Measurements from ENCODE around the gene TESMIN.

TESMIN gene

DNA sequence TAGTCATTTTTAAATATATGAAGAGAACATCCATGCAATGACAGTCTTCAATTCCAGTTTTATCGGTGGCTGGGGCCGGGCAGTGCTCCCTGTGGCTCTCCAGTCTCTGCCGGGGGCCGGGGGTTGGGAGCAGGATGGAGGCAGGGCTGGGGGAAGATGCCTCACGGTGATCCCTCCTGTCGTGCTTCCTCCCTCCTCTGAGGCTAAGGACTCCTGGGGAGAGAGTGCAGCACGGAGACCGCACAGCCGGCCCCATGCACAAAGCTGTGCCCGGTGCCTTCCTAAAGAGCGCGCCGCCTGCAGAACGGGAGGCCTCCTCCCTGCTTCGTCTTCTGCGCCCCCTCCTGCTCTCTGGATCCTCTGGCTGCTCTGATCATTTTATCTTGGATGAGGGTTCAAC, 46.4 kb downstream of the TESMIN start:
- no peak overlapping the region for H3K27ac Mint-ChIP-seq
- H3K4me3 Mint-ChIP-seq, result no peak overlapping the region
- H3K36me3 Mint-ChIP-seq, result no peaks in the 10 kb centered on the region
- peaks cover 24% of the 10 kb centered on the region for H3K27me3 Mint-ChIP-seq
- peak; percentile 36 for ATAC-seq
- H3K9me3 Mint-ChIP-seq, result no peaks in the 10 kb centered on the region
- H3K4me1 Mint-ChIP-seq, result no peaks in the 10 kb centered on the region

DNA sequence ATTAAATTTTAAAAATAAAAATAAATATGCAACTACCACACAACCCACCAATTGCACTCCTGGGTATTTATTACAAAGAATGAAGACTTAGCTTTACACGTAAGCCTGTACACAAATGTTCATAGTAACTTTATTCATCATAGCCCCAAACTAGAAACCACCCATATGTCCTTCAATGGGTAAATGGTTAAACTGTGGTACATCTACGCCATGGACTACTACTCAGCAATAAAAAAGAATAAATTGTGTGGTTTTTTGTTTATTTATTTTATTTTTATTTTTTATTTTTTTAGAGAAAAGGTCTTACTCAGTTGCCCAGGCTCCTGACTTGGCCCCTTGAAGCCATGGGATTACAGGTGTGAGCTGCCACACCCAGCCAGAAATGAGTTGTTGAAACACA, 52.3 kb downstream of the TESMIN start:
- Mint-ChIP-seq H3K27me3 (peaks cover 59% of the 10 kb centered on the region), H3K4me3 (no peak overlapping the region), H3K36me3 (no peaks in the 10 kb centered on the region), H3K9me3 (peaks cover 7% of the 10 kb centered on the region), H3K27ac (no peak overlapping the region), H3K4me1 (no peaks in the 10 kb centered on the region)
- no peak for ATAC-seq

- Mint-ChIP-seq H3K4me1 (no peaks in the 10 kb centered on the region), H3K36me3 (no peaks in the 10 kb centered on the region), H3K27me3 (peaks cover 67% of the 10 kb centered on the region), H3K4me3 (no peak overlapping the region), H3K9me3 (peaks cover 7% of the 10 kb centered on the region), H3K27ac (no peak overlapping the region)
- ATAC-seq, result no peak
Measured at GRCh38 chr11:68695531-68695930, 55.8 kb downstream of the TESMIN start.

DNA sequence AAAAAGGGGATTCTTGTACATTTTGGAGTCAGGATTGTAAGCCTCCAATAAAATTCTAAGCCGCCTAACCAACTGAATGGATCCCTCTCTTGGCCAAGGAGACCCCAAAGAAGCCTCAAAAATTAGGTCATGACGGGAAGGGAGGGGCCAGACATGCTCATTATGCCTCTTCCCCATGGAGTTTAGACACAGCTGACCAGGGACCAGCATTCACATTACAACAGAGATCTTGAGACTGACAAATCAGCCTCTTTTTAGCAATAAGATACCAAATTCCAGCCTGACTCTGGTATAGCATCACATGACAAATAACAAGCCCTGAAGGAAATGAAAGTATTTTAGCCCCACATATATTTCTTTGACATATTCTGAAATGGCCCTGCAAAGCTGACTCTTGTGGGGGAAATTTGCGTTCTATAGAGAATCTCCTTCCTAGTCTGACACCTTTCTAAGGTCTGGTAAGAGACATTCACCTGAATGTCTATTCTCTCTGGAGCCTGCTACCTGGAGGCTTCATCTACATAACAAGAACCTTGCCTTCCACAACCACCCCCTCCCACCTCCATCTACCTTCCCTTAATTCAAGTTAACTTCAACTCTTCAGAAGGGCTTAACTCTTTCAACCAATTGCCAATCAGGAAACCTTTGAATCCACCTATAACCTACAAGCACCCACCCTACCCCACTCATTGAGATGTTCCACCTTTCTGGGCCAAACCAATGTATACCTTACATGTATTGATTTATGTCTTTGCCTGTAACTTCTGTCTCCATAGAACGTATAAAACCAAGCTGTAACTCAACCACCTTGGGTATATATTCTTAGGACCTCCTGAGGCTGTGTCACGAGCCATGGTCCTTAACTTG, 56.7 kb downstream of the TESMIN start:
- Mint-ChIP-seq H3K4me3 (no peak overlapping the region), H3K27ac (no peak overlapping the region), H3K36me3 (no peaks in the 10 kb centered on the region), H3K4me1 (no peaks in the 10 kb centered on the region), H3K9me3 (peaks cover 7% of the 10 kb centered on the region), H3K27me3 (peaks cover 67% of the 10 kb centered on the region)
- no peak for ATAC-seq

DNA sequence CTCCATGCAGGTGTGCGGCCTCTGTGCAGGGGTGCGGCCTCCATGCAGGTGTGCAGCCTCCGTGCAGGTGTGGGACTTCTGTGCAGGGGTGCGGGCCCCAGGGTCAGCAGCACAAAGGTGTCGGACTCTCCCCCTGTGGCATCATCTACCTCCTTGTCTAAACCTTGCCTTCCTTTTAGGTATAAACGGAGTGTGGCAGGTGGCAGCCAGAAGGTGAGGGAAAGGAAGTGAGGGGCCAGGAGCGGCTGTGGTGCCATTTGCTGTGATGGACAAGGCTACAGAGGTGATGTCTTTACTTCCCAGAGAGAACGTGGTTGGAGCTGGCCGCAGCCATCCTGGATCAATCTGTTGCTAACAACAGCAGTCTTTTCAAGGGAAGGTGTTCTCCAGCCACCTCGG, 57.8 kb downstream of the TESMIN start:
- H3K4me1 Mint-ChIP-seq, result no peaks in the 10 kb centered on the region
- no peaks in the 10 kb centered on the region for H3K36me3 Mint-ChIP-seq
- H3K9me3 Mint-ChIP-seq, result peaks cover 7% of the 10 kb centered on the region
- peaks cover 70% of the 10 kb centered on the region for H3K27me3 Mint-ChIP-seq
- ATAC-seq, result no peak
- no peak overlapping the region for H3K27ac Mint-ChIP-seq
- H3K4me3 Mint-ChIP-seq, result no peak overlapping the region

DNA sequence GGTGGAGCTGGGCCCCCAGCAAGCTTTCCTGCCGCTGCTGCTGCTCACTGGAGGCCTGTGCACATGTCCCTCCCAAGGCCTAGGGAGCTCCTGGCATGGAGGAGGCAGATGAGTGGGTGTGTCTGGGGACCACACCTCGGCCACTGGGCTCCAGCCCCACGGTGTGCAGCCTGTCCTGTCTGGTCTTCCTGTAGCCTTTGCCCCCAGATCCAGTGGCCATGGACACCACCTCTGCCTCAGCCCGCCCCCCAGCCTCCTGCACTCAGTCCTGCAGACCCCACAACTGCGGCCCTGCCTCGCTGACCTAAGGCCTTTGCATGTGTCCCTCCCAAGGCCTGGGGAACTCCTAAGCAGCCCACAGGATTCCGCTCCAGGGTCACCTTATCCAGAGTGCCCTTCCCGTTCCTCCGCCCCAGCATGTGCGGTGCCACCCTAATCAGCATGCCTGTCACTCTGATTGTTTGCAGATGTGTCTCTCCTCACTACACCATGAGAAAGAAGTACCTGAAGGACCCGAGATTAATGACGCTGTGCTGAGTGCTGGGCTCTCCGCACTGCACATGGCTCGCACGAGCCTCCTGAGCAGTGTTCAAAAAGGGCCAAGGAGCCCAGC, 58.3 kb downstream of the TESMIN start:
- H3K9me3 Mint-ChIP-seq, result peaks cover 7% of the 10 kb centered on the region
- no peaks in the 10 kb centered on the region for H3K4me1 Mint-ChIP-seq
- H3K36me3 Mint-ChIP-seq, result no peaks in the 10 kb centered on the region
- no peak overlapping the region for H3K27ac Mint-ChIP-seq
- no peak for ATAC-seq
- no peak overlapping the region for H3K4me3 Mint-ChIP-seq
- H3K27me3 Mint-ChIP-seq, result peaks cover 75% of the 10 kb centered on the region

DNA sequence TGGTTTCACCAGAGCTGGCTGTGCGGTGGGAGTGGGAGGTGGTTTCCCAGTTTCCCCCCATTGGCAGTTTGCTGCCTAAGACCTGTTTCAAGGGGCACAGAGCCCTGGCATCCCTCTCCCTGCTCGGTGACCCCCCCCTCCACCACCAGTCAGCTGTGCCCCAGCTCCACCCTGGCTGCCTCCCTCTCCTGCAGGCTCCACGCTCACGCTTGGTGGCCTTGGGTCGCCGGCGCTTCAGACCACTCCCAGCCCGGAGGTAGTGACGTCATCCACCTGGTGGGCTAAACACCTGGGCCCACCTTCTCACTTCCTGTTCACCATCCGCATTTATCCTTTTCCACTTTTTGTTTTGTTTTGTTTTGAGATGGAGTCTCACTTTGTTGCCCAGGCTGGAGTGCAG, 59.2 kb downstream of the TESMIN start:
- Mint-ChIP-seq H3K9me3 (peaks cover 2% of the 10 kb centered on the region), H3K36me3 (no peaks in the 10 kb centered on the region), H3K27me3 (peaks cover 84% of the 10 kb centered on the region), H3K4me1 (no peaks in the 10 kb centered on the region), H3K4me3 (no peak overlapping the region), H3K27ac (no peak overlapping the region)
- ATAC-seq, result no peak

DNA sequence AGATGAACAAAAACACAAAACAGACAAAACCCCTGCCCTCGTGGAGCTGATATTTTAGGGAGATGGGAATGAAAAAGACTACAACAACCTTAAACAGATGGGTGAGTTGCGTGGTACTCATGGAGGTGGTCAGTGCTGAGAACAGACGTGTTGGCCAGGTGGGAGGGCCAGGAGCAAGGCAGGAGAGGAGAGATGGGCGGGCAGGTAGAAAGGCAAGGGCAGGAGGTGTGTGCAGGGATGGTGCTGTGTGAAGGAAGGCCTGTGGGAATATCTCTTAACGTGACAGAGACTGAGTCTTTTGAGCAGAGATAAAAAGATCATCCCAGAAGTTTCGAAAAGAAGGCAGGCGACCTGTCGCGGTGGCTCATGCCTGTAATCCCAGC, 59.9 kb downstream of the TESMIN start:
- peaks cover 2% of the 10 kb centered on the region for H3K9me3 Mint-ChIP-seq
- H3K27ac Mint-ChIP-seq, result no peak overlapping the region
- no peaks in the 10 kb centered on the region for H3K36me3 Mint-ChIP-seq
- ATAC-seq, result no peak
- H3K4me1 Mint-ChIP-seq, result no peaks in the 10 kb centered on the region
- peaks cover 89% of the 10 kb centered on the region for H3K27me3 Mint-ChIP-seq
- no peak overlapping the region for H3K4me3 Mint-ChIP-seq

GRCh38 chr11:68690671-68691401, 60.5 kb downstream of the TESMIN start:
- H3K36me3 Mint-ChIP-seq, result no peaks in the 10 kb centered on the region
- H3K4me1 Mint-ChIP-seq, result no peaks in the 10 kb centered on the region
- H3K27ac Mint-ChIP-seq, result no peak overlapping the region
- H3K27me3 Mint-ChIP-seq, result peaks cover 89% of the 10 kb centered on the region
- no peaks in the 10 kb centered on the region for H3K9me3 Mint-ChIP-seq
- no peak for ATAC-seq
- no peak overlapping the region for H3K4me3 Mint-ChIP-seq

- Mint-ChIP-seq H3K4me3 (no peak overlapping the region), H3K27ac (no peak overlapping the region), H3K36me3 (no peaks in the 10 kb centered on the region), H3K27me3 (peaks cover 89% of the 10 kb centered on the region), H3K9me3 (no peaks in the 10 kb centered on the region), H3K4me1 (no peaks in the 10 kb centered on the region)
- no peak for ATAC-seq
Measured at GRCh38 chr11:68689737-68690625, 61.3 kb downstream of the TESMIN start.

GRCh38 chr11:68688881-68689280, 62.4 kb downstream of the TESMIN start:
- Mint-ChIP-seq H3K27me3 (peaks cover 78% of the 10 kb centered on the region), H3K27ac (no peak overlapping the region), H3K4me3 (no peak overlapping the region), H3K9me3 (no peaks in the 10 kb centered on the region), H3K36me3 (no peaks in the 10 kb centered on the region), H3K4me1 (no peaks in the 10 kb centered on the region)
- ATAC-seq, result no peak

- Mint-ChIP-seq H3K4me3 (no peak overlapping the region), H3K36me3 (no peaks in the 10 kb centered on the region), H3K9me3 (no peaks in the 10 kb centered on the region), H3K4me1 (no peaks in the 10 kb centered on the region), H3K27ac (no peak overlapping the region), H3K27me3 (peaks cover 74% of the 10 kb centered on the region)
- no peak for ATAC-seq
Measured at GRCh38 chr11:68687986-68688385, 63.3 kb downstream of the TESMIN start.

DNA sequence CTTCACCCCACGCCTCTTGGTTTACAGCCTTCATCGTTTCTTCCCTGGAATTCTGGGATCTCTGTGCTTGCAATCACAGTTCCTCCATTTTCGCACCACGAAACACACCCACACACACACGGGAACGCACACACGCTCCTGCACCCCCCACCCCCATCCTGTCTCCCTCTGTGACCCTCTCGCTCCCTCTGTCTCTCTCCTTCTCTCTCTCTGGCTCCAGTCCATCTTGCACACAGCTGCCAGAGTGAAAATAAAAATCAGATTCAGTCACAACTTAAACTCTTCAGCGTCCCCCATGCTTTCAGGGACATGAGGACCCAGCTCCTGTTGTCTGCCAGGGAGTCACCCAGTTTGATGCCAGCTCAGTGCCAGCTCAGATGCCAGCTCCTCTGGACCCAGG, 64.0 kb downstream of the TESMIN start:
- Mint-ChIP-seq H3K4me1 (no peaks in the 10 kb centered on the region), H3K27ac (no peak overlapping the region), H3K9me3 (no peaks in the 10 kb centered on the region), H3K36me3 (no peaks in the 10 kb centered on the region), H3K27me3 (peaks cover 74% of the 10 kb centered on the region), H3K4me3 (no peak overlapping the region)
- no peak for ATAC-seq

DNA sequence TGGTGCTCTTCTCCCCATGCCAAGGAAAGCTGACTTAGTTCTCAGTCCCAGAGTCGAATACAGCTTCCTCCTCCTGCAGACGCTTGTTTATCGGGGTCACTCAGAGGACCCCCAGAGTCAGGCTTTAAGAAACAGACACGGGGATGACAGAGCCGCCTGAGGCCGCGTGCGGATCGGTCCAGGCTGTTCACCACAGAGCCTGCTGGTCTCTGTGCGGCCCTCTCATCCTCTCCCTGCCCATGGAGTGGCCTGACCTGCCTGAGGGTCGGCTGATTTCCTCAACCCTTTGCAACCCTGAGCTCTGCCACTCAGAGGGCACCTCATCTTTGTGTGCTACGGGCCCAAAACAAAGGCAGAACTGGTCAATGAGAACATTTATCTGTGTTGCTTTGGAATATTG, 64.8 kb downstream of the TESMIN start:
- H3K27me3 Mint-ChIP-seq, result peaks cover 74% of the 10 kb centered on the region
- H3K9me3 Mint-ChIP-seq, result no peaks in the 10 kb centered on the region
- H3K4me3 Mint-ChIP-seq, result no peak overlapping the region

More for the DNA sequence above, 64.8 kb downstream of the TESMIN start:
- no peaks in the 10 kb centered on the region for H3K4me1 Mint-ChIP-seq
- no peak for ATAC-seq
- no peak overlapping the region for H3K27ac Mint-ChIP-seq
- H3K36me3 Mint-ChIP-seq, result no peaks in the 10 kb centered on the region

Measured in stimulated activated memory B cell treated with anti-CD40 and anti-IgM and Interleukin-4, amounts not matched to agents 10 μg/mL and 1 μg/mL and 100 μg/mL, for 72 hours (primary cell).